Progenitor cell of endocrine pancreas (in vitro differentiated cells): ENCODE results near the gene CTBP2. TPM values are rescaled to one million over a fixed set of nuclear protein-coding genes. Genes with fewer than 3 reads are reported as not detected.

Experiments
- DNase-seq: peaks from one replicate; pipeline ENCODE4 v3.0.0; 2021; ENCODE audit warnings: low spot score; ENCODE audit not compliant: unreplicated experiment
- H3K27ac Mint-ChIP-seq: 2 replicates; pipeline ENCODE4 v1.8.0; 2021; ENCODE audit warnings: mild to moderate bottlenecking, moderate library complexity, mixed read lengths
- H3K27me3 Mint-ChIP-seq: 2 replicates; pipeline ENCODE4 v1.8.0; 2021; ENCODE audit warnings: mixed read lengths
- H3K36me3 Mint-ChIP-seq: 2 replicates; pipeline ENCODE4 v1.8.0; 2022; ENCODE audit warnings: mixed read lengths; ENCODE audit not compliant: insufficient read depth
- H3K4me1 Mint-ChIP-seq: 2 replicates; pipeline ENCODE4 v1.8.0; 2021; ENCODE audit warnings: low read depth, mixed read lengths
- H3K4me3 Mint-ChIP-seq: 2 replicates; pipeline ENCODE4 v1.8.0; 2021; ENCODE audit warnings: low read depth, mild to moderate bottlenecking, moderate library complexity, mixed read lengths
- H3K9me3 Mint-ChIP-seq: 2 replicates; pipeline ENCODE4 v1.8.0; 2021; ENCODE audit warnings: low read depth, mixed read lengths
- total RNA-seq: library from RNA; stranded (reverse); gene quantifications from 2 replicates; pipeline ENCODE4 v1.2.1, GENCODE V29; 2021
- TF ChIP-seq, protein P1 (sequence below): fragments of 200-600 bp; sonication (generic); IDR thresholded peaks from one replicate; pipeline ENCODE4 v1.5.0; 2021; ENCODE audit warnings: antibody characterized with exemption, mild to moderate bottlenecking; ENCODE audit not compliant: unreplicated experiment

Gene CTBP2
- total RNA-seq, 1 donor from 2014 or later = 182 TPM

DNA sequence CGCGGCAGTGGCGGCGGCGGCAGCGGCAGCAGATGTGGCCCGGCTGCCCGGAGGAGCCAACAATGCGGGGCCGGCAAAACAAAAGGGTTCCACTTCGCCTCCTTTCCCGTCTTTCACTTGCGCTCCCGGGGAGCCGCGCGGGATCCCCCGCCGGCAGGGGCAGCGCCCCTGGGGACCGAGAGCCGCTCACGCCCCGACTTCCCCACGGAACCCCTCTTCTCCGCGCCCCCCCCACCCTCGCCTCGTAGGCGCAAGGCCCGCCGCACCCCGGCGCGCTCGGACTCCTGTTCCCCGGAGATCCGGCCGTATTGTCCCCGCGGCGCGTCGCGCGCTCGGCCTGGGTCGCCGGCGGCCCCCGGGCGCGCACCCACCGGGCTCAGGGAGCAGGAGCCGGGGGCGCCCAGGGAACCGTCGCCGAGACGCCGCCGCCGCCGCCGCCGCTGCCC lies 854 bp downstream of the CTBP2 start:
- Mint-ChIP-seq H3K27me3 (peaks cover 2% of the 10 kb centered on the region), H3K27ac (peak overlapping the region; percentile 94), H3K36me3 (peaks cover 4% of the 10 kb centered on the region), H3K9me3 (no peaks in the 10 kb centered on the region), H3K4me1 (peaks cover 36% of the 10 kb centered on the region), H3K4me3 (peak overlapping the region; percentile 74)
- no peak for DNase-seq
- TF ChIP-seq, protein P1, sequence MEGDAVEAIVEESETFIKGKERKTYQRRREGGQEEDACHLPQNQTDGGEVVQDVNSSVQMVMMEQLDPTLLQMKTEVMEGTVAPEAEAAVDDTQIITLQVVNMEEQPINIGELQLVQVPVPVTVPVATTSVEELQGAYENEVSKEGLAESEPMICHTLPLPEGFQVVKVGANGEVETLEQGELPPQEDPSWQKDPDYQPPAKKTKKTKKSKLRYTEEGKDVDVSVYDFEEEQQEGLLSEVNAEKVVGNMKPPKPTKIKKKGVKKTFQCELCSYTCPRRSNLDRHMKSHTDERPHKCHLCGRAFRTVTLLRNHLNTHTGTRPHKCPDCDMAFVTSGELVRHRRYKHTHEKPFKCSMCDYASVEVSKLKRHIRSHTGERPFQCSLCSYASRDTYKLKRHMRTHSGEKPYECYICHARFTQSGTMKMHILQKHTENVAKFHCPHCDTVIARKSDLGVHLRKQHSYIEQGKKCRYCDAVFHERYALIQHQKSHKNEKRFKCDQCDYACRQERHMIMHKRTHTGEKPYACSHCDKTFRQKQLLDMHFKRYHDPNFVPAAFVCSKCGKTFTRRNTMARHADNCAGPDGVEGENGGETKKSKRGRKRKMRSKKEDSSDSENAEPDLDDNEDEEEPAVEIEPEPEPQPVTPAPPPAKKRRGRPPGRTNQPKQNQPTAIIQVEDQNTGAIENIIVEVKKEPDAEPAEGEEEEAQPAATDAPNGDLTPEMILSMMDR = no peak

DNA sequence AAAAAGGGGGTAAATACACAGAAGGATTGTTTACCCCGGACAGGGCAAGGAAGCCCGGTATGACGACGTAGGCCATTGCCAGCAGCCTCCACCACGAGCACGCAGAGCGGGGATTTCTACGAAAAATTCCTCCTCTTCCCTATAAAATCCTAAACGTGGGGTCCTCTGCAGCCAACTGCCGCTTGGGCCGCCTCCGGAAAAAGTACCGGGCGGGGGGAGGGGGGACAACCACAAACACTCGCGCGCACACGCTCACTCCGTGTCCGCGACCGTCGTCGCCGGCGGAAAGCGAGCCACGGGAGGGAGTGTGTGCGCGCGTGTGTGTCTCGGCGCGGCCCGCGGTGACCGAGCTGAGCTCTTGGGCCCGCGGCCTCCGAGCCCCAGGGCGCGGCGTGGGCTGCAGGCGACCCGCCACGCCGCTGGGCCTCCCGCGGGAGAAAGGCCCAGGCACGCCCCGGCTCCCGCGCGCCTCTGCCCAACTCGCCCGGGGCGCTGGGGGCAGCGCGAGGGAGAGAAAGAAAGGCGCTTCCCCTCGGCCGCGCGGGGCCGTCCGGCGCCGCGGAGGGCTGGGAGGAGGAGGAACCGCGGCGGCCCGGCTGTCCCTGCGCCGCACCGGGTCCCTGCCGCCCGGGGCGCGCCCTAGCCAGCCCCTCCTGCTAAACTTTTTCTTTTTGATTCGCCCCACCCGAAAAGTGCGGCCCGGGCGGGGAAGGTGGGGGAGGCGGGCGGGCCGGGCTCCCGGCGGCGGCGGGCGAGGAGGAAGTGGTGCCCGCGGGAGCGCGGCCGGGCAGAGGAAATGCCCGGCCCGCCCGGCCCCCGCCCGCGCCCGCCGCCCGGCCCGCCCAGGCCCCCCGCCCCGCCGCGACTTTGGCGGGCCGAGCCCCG lies 1.5 kb downstream of the CTBP2 start:
- H3K9me3 Mint-ChIP-seq = no peaks in the 10 kb centered on the region
- TF ChIP-seq, protein P1 = no peak
- peaks cover 42% of the 10 kb centered on the region for H3K4me1 Mint-ChIP-seq
- no peaks in the 10 kb centered on the region for H3K27me3 Mint-ChIP-seq
- DNase-seq = no peak
- peaks cover 4% of the 10 kb centered on the region for H3K36me3 Mint-ChIP-seq
- peak overlapping the region; percentile 100 for H3K27ac Mint-ChIP-seq
- peak overlapping the region; percentile 97 for H3K4me3 Mint-ChIP-seq

DNA sequence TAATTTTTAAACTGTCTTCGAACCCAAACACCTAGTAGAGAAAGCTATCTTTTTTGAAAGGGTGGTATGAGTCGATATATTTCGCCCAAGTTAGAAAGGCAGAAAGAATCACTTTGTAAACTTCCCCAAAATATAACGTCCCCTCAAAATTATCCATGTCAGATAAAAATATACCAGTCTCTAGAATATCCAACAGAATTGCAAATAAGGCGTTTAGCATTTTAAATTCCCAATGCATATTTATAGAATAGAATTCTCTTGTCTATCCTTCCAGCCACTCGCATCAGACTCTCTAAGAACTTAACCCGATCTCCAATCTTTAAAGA lies 2.1 kb downstream of the CTBP2 start:
- Mint-ChIP-seq H3K27me3 (no peaks in the 10 kb centered on the region), H3K9me3 (no peaks in the 10 kb centered on the region), H3K27ac (peak overlapping the region; percentile 100), H3K36me3 (peaks cover 4% of the 10 kb centered on the region), H3K4me3 (peak overlapping the region; percentile 97), H3K4me1 (peaks cover 48% of the 10 kb centered on the region)
- DNase-seq = no peak
- TF ChIP-seq, protein P1 = no peak

DNA sequence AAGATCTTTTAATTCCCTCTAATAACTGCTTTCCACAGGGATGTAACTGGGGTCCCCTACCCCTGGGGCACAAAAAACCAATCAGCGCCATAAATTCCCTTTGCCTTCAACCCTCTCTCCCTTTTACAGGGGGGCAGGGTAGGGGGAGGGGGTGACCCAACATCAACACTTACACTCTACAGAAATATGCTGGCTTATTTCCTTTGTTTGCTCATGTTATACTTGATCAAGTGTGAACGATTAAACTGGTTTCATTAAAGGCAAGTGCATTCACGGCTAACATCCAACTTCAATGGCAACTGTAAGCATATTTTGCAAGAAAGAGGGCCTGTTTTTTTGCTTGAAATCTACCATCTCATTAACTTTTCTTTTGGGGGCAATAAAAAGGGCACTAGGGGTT lies 2.9 kb downstream of the CTBP2 start:
- TF ChIP-seq, protein P1 = no peak
- no peak for DNase-seq
- peak overlapping the region; percentile 100 for H3K27ac Mint-ChIP-seq

DNA sequence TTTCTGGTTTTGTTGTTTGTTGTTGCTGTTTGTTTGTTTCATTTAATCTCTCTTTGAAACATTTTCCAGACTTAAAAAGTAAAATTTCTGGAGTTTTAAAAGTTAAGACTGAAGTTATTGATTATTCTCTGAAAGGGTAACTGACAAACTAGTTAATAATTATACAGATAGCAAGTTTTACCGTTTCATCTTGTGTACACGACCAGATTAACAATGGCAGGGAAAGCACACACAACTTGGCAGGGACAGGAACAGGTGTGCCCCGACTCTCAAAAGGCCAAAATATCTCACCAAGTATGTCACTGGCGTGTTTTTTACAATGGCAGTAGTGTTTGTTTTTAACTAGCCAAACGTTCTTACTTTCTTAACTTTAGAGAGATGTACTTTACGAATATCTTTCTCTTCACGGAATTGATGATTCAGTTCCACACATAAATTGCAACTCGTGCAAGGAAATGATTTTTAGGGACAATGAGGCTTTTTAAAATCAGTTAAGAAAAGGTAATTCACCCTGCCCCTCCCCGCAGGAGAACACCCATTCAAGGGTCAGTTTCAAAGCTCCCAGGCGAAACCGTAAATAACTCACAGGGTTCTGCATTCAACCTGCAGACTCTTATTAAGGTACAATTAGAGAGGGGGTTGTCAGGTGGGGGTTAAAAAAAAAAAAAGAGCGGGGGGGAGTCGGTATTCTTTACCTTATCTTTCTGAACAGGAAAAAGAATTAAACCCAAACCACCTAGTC lies 3.5 kb downstream of the CTBP2 start:
- Mint-ChIP-seq H3K4me3 (peak overlapping the region; percentile 97), H3K36me3 (peaks cover 4% of the 10 kb centered on the region), H3K27me3 (no peaks in the 10 kb centered on the region), H3K4me1 (peaks cover 54% of the 10 kb centered on the region), H3K9me3 (no peaks in the 10 kb centered on the region), H3K27ac (peak overlapping the region; percentile 100)
- no peak for DNase-seq
- TF ChIP-seq, protein P1 = no peak

More for the DNA sequence above, 2.9 kb downstream of the CTBP2 start:
- peak overlapping the region; percentile 97 for H3K4me3 Mint-ChIP-seq
- H3K36me3 Mint-ChIP-seq = peaks cover 4% of the 10 kb centered on the region
- H3K4me1 Mint-ChIP-seq = peaks cover 50% of the 10 kb centered on the region
- H3K27me3 Mint-ChIP-seq = no peaks in the 10 kb centered on the region
- H3K9me3 Mint-ChIP-seq = no peaks in the 10 kb centered on the region
